NCI-H82 (cell line): ENCODE results near the gene SNUPN.

Experiments used
- DNase-seq: peaks from one replicate; lab custom pipeline; 2025; lab: John Stamatoyannopoulos, UW

SNUPN gene

GRCh38 chr15:75654201-75654907 lies 28.8 kb upstream of the SNUPN start:
- DNase-seq: no peak

- no peak for DNase-seq
Observed at GRCh38 chr15:75653347-75653913, 27.9 kb upstream of the SNUPN start.

GRCh38 chr15:75651810-75652543 lies 26.5 kb upstream of the SNUPN start:
- DNase-seq: no peak

GRCh38 chr15:75650908-75651809 lies 25.6 kb upstream of the SNUPN start:
- DNase-seq: peak; percentile 19

- no peak for DNase-seq
Observed at GRCh38 chr15:75649848-75650247, 24.3 kb upstream of the SNUPN start.

GRCh38 chr15:75649045-75649761 lies 23.7 kb upstream of the SNUPN start:
- no peak for DNase-seq

- peak; percentile 70 for DNase-seq
Observed at GRCh38 chr15:75648156-75649000, 22.9 kb upstream of the SNUPN start.

- peak; percentile 85 for DNase-seq
Observed at GRCh38 chr15:75647370-75648155, 22.0 kb upstream of the SNUPN start, which contains the start of gene SNX33. Gene SNX33 (plus strand): TSS chr15:75647912. CDS start chr15:75649103, 1,191 bp downstream.

GRCh38 chr15:75646944-75647364 lies 21.4 kb upstream of the SNUPN start:
- DNase-seq: peak; percentile 52

GRCh38 chr15:75646112-75646943 lies 20.8 kb upstream of the SNUPN start:
- DNase-seq: no peak

GRCh38 chr15:75644376-75644775 lies 18.9 kb upstream of the SNUPN start:
- no peak for DNase-seq

- DNase-seq: no peak
Observed at GRCh38 chr15:75641603-75642002, 16.1 kb upstream of the SNUPN start.

GRCh38 chr15:75641179-75641503 lies 15.6 kb upstream of the SNUPN start:
- peak; percentile 50 for DNase-seq

GRCh38 chr15:75640483-75641178 lies 15.1 kb upstream of the SNUPN start:
- peak; percentile 85 for DNase-seq

GRCh38 chr15:75639709-75640482 lies 14.4 kb upstream of the SNUPN start, which contains the start of gene IMP3:
Gene IMP3 (minus strand): TSS chr15:75640224. CDS start chr15:75640168, 56 bp downstream.
- peak; percentile 99 for DNase-seq

GRCh38 chr15:75639191-75639708 lies 13.7 kb upstream of the SNUPN start:
- DNase-seq: no peak
